Measurements from ENCODE around the gene GLRX3. TPM values are rescaled to one million over a fixed set of nuclear protein-coding genes. Genes with fewer than 3 reads are reported as not detected.
"Not testable (repeated sequence)": the region's sequence is repeated elsewhere in the genome, so short reads cannot be mapped to it uniquely, and the experiment has no call there.

The GLRX3 gene
- polyA plus RNA-seq, 1 experiment = 126 TPM

DNA sequence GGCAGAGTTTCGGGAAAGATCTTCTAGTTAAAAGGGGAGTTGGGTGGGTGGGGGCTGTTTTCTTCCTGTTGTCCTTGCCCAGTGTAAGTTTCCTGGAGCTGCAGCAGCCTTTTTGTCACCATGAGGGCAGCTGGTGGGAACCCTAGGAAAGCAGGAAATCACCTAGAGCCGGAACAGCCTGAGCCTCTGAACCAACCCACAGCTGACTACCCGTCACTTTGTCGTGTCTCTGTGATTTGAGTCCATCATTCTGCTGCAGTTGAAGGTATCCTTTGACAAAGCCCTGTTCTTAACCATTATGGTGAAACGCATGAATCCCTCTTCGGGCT, 24.4 kb upstream of the GLRX3 start:
- ChIA-PET CTCF (interaction anchor here (1.3 to 3.2 kb wide), 4 partner anchors 16 to 1900 kb away, joined by 4 to 59 read pairs (median 10); no protein-coding TSS in a partner anchor), POLR2A (interaction anchor here (0.6 to 3.2 kb wide), 2 partner anchors 25 to 453 kb away, joined by 5 to 93 read pairs; partner anchors contain the start of gene GLRX3)
- DNase-seq (ENCODE audit: low read depth, low spot score) = no peak
- Histone ChIP-seq H3K4me3 (ENCODE audit: low read depth, low read length) (peak overlapping the region; percentile 97), H3K9me3 (ENCODE audit: control insufficient read depth, insufficient read depth, low read length) (peaks cover 3% of the 10 kb centered on the region; the same call in 1 of the 2 replicates), H3K27ac (ENCODE audit: low read depth, low read length) (peak overlapping the region; percentile 75), H3K27me3 (ENCODE audit: control insufficient read depth, insufficient read depth, low read length) (no peaks in the 10 kb centered on the region)
- TF ChIP-seq, protein P1, sequence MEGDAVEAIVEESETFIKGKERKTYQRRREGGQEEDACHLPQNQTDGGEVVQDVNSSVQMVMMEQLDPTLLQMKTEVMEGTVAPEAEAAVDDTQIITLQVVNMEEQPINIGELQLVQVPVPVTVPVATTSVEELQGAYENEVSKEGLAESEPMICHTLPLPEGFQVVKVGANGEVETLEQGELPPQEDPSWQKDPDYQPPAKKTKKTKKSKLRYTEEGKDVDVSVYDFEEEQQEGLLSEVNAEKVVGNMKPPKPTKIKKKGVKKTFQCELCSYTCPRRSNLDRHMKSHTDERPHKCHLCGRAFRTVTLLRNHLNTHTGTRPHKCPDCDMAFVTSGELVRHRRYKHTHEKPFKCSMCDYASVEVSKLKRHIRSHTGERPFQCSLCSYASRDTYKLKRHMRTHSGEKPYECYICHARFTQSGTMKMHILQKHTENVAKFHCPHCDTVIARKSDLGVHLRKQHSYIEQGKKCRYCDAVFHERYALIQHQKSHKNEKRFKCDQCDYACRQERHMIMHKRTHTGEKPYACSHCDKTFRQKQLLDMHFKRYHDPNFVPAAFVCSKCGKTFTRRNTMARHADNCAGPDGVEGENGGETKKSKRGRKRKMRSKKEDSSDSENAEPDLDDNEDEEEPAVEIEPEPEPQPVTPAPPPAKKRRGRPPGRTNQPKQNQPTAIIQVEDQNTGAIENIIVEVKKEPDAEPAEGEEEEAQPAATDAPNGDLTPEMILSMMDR (IDR thresholded peaks at IDR 0.05; ENCODE audit: low read depth, low read length) = no peak

DNA sequence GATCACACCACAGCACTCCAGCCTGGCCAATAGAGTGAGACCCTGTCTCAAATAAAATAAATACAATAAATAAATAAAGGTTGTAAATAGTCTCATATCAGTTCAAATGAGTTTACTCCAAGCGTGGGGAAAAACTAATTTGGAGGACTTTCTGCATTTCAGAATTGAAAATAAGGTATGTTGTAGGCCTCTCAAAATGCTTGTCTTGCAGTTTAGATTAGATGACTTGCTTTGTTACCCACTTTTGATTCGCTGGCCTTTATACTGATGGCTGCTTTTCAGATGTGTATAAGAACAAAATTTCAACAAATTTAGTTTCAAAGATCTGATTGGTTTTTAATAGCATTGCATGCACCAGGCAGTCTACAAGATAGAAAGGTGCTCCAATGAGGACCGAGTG, 23.4 kb upstream of the GLRX3 start:
- POLR2A ChIA-PET = no interaction called here
- Histone ChIP-seq H3K27me3 (ENCODE audit: control insufficient read depth, insufficient read depth, low read length) (no peaks in the 10 kb centered on the region), H3K4me3 (ENCODE audit: low read depth, low read length) (no peak overlapping the region), H3K9me3 (ENCODE audit: control insufficient read depth, insufficient read depth, low read length) (peaks cover 3% of the 10 kb centered on the region; the same call in 1 of the 2 replicates), H3K27ac (ENCODE audit: low read depth, low read length) (no peak overlapping the region)
- CTCF ChIA-PET = interaction anchor here (0.5 to 1.7 kb wide), 2 partner anchors 10 to 15 kb away, joined by 4 to 6 read pairs; no protein-coding TSS in a partner anchor
- TF ChIP-seq, protein P1 (IDR thresholded peaks at IDR 0.05; ENCODE audit: low read depth, low read length) = no peak
- DNase-seq (ENCODE audit: low read depth, low spot score) = no peak

DNA sequence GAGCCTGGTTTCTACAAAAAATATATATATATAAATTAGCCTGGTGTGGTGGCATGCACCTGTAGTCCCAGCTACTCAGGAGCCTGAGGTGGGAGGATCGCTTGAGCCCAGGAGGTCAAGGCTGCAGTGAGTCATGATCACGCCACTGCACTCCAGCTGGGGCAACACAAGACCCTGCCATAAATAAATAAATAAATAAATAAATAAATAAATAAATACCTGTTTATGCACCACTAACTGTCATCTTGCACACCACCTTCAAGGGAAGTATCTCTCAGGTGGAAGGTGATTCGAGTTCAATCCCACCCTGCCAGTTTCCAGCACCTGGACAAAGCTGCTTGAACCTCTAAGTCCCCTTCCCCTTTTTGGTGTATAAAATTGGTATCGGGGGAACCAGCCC, 19.2 kb upstream of the GLRX3 start:
- POLR2A ChIA-PET; H3K9me3 ChIP-seq (ENCODE audit: control insufficient read depth, insufficient read depth, low read length); DNase-seq (ENCODE audit: low read depth, low spot score); H3K27ac ChIP-seq (ENCODE audit: low read depth, low read length); H3K27me3 ChIP-seq (ENCODE audit: control insufficient read depth, insufficient read depth, low read length); H3K4me3 ChIP-seq (ENCODE audit: low read depth, low read length): not testable (repeated sequence)
- CTCF ChIA-PET = interaction anchor here (0.7 to 2.2 kb wide), 2 partner anchors 11 to 14 kb away, joined by 3 to 14 read pairs; no protein-coding TSS in a partner anchor

DNA sequence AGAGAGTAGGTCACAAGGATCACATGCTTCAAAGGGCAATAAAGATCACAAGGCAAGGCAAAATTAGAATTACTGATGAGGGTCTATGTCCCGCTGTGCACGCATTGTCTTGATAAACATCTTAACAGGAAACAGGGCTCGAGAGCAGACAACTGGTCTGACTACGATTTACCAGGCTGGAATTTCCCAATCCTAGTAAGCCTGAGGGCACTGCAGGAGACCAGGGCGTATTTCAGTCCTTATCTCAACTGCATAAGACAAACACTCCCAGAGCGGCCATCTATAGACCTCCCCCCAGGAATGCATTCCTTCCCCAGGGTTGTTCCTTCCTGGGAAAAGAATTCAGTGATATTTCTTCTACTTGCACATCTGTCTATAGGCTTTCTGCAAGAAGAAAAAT, 18.7 kb upstream of the GLRX3 start:
- H3K4me3 ChIP-seq (ENCODE audit: low read depth, low read length); DNase-seq (ENCODE audit: low read depth, low spot score); H3K27me3 ChIP-seq (ENCODE audit: control insufficient read depth, insufficient read depth, low read length); H3K9me3 ChIP-seq (ENCODE audit: control insufficient read depth, insufficient read depth, low read length); POLR2A ChIA-PET; H3K27ac ChIP-seq (ENCODE audit: low read depth, low read length): not testable (repeated sequence)
- CTCF ChIA-PET = interaction anchor here (2.2 kb wide), 1 partner anchor 10 kb away, joined by 14 read pairs; no protein-coding TSS in a partner anchor

DNA sequence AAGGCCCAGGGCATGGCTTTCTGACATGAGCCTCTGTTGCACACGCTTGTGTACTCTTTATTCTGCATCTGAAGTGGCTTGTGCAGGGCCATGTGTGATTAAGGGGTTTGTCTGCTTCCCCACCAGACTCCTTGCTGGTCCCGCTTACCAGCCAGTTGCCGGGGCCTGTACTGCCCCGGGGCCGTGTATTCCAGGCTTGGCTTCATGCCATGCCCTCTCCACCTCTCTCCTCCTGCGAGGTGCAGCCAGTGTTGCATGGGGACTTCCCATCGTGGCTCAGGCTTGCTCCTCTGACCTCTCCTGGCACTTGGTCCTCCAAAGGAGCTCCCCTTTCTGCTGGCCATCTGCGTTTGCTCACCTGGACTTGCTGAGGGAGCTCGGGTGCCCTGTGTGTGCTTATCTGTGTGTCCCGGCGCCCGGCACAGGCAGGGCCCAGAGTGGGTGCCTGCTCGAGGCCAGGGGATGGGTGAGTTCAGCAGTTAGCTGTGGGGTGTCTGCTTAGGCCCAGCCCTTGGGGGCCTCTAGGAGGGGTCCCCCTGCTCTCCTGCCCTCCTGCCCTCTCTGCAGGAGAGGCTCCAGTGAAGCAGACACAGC, 14.6 kb upstream of the GLRX3 start:
- no peak overlapping the region for H3K27ac ChIP-seq (ENCODE audit: low read depth, low read length)
- H3K4me3 ChIP-seq (ENCODE audit: low read depth, low read length) = no peak overlapping the region
- ChIA-PET POLR2A (no interaction called here), CTCF (interaction anchor here (2.4 kb wide), 1 partner anchor 12 kb away, joined by 12 read pairs; no protein-coding TSS in a partner anchor)
- no peak for DNase-seq (ENCODE audit: low read depth, low spot score)
- H3K9me3 ChIP-seq (ENCODE audit: control insufficient read depth, insufficient read depth, low read length) = no peaks in the 10 kb centered on the region; the same call in 1 of the 2 replicates
- TF ChIP-seq, protein P1 (IDR thresholded peaks at IDR 0.05; ENCODE audit: low read depth, low read length) = no peak
- H3K27me3 ChIP-seq (ENCODE audit: control insufficient read depth, insufficient read depth, low read length) = no peaks in the 10 kb centered on the region
